Naive B cell (primary cell): ENCODE measurements around the gene ZCCHC17. TPM values are rescaled to one million over a fixed set of nuclear protein-coding genes. Genes with fewer than 3 reads are reported as not detected.
"Not testable (repeated sequence)": the region's sequence is repeated elsewhere in the genome, so short reads cannot be mapped to it uniquely, and the experiment has no call there.

Experiments used
- ATAC-seq, 2 donors: fragments of 150-1000 bp; cut with Tn5 transposase; 2 replicates each; pipeline ENCODE4 v1.10.0; 2021; ENCODE audit warnings: low read depth in 2 of 2, mild to moderate bottlenecking in 2 of 2, moderate library complexity in 2 of 2
- DNase-seq: peaks from one replicate; pipeline ENCODE4 v3.0.0; 2022
- H3K27ac Mint-ChIP-seq, 6 donors: one replicate each; pipeline ENCODE4 v1.8.0; 2020 to 2022; ENCODE audit warnings: mild to moderate bottlenecking in 6 of 6, mixed read lengths in 6 of 6, moderate library complexity in 5 of 6, inconsistent platforms in 2 of 6
- H3K27me3 Mint-ChIP-seq, 3 donors: one replicate each; pipeline ENCODE4 v1.8.0; 2021 to 2022; ENCODE audit warnings: mixed read lengths in 3 of 3, mild to moderate bottlenecking in 1 of 3
- H3K36me3 Mint-ChIP-seq, 2 donors: one replicate each; pipeline ENCODE4 v1.8.0; 2020 to 2022; ENCODE audit warnings: mixed read lengths in 2 of 2, inconsistent platforms in 1 of 2, mild to moderate bottlenecking in 1 of 2
- H3K4me1 Mint-ChIP-seq, 3 donors: one replicate each; pipeline ENCODE4 v1.8.0; 2020 to 2022; ENCODE audit warnings: mixed read lengths in 3 of 3, inconsistent platforms in 1 of 3, mild to moderate bottlenecking in 1 of 3, moderate library complexity in 1 of 3
- H3K4me3 Mint-ChIP-seq, 8 donors: one replicate each; pipeline ENCODE4 v1.8.0; 2020 to 2022; ENCODE audit warnings: mild to moderate bottlenecking in 8 of 8, mixed read lengths in 8 of 8, moderate library complexity in 8 of 8, inconsistent platforms in 2 of 8
- H3K9me3 Mint-ChIP-seq, 7 donors: one replicate each; pipeline ENCODE4 v1.8.0; 2020 to 2022; ENCODE audit warnings: mixed read lengths in 7 of 7, mild to moderate bottlenecking in 5 of 7, inconsistent platforms in 2 of 7, moderate library complexity in 1 of 7
- polyA plus RNA-seq, 6 donors: library from polyadenylated mRNA; unstranded; fragments of 300-500 nt; fragmentation: Illumina TruSeq; gene quantifications; one replicate each; pipeline ENCODE4 v1.2.3, GENCODE V29; 2021; ENCODE audit warnings: low read depth in 6 of 6

The ZCCHC17 gene
- polyA plus RNA-seq, 6 donors from 2014 or later: 44.4 to 70.6 (median 50.6) TPM

- ATAC-seq: no peak
- H3K4me3 Mint-ChIP-seq: no peak overlapping the region
- no peak for DNase-seq
- H3K36me3 Mint-ChIP-seq: no peaks in the 10 kb centered on the region
- H3K4me1 Mint-ChIP-seq: peaks cover 13 to 23% (median 19%) of the 10 kb centered on the region in 3 donors
- no peaks in the 10 kb centered on the region for H3K9me3 Mint-ChIP-seq
- no peak overlapping the region for H3K27ac Mint-ChIP-seq
- H3K27me3 Mint-ChIP-seq: peaks cover 9 to 24% (median 22%) of the 10 kb centered on the region in 3 donors
Measured at GRCh38 chr1:31376375-31377134, 79.7 kb downstream of the ZCCHC17 start.

GRCh38 chr1:31377364-31377863 lies 80.6 kb downstream of the ZCCHC17 start:
- H3K4me1 Mint-ChIP-seq: peaks cover 10 to 17% (median 13%) of the 10 kb centered on the region in 3 donors
- ATAC-seq: no peak
- H3K9me3 Mint-ChIP-seq: no peaks in the 10 kb centered on the region
- no peak for DNase-seq
- no peak overlapping the region for H3K27ac Mint-ChIP-seq
- H3K4me3 Mint-ChIP-seq: no peak overlapping the region
- peaks cover 13 to 32% (median 26%) of the 10 kb centered on the region in 3 donors for H3K27me3 Mint-ChIP-seq
- H3K36me3 Mint-ChIP-seq: no peaks in the 10 kb centered on the region

- Mint-ChIP-seq H3K27me3 (peaks cover 16 to 36% (median 26%) of the 10 kb centered on the region in 3 donors), H3K9me3 (no peaks in the 10 kb centered on the region), H3K4me1 (peaks cover 5 to 11% (median 8%) of the 10 kb centered on the region in 3 donors), H3K4me3 (no peak overlapping the region), H3K27ac (no peak overlapping the region), H3K36me3 (no peaks in the 10 kb centered on the region)
- ATAC-seq: no peak
- DNase-seq: no peak
Measured at GRCh38 chr1:31378001-31378400, 81.2 kb downstream of the ZCCHC17 start.

- Mint-ChIP-seq H3K9me3 (no peaks in the 10 kb centered on the region), H3K4me3 (no peak overlapping the region), H3K27ac (no peak overlapping the region), H3K4me1 (no peaks in the 10 kb centered on the region), H3K36me3 (no peaks in the 10 kb centered on the region), H3K27me3 (peaks cover 16 to 36% (median 31%) of the 10 kb centered on the region in 3 donors)
- DNase-seq (no peak), ATAC-seq (no peak)
Measured at GRCh38 chr1:31380181-31380580, 83.3 kb downstream of the ZCCHC17 start.

GRCh38 chr1:31381394-31382294 lies 84.8 kb downstream of the ZCCHC17 start:
- Mint-ChIP-seq H3K4me3 (no peak overlapping the region), H3K9me3 (no peaks in the 10 kb centered on the region), H3K4me1 (no peaks in the 10 kb centered on the region), H3K27me3 (peaks cover 16 to 51% (median 38%) of the 10 kb centered on the region in 3 donors), H3K36me3 (no peaks in the 10 kb centered on the region), H3K27ac (no peak overlapping the region)
- no peak for ATAC-seq
- DNase-seq: no peak

- H3K27ac Mint-ChIP-seq: peak overlapping the region in 1 of 6 donors; percentile 27
- H3K4me1 Mint-ChIP-seq: no peaks in the 10 kb centered on the region
- no peaks in the 10 kb centered on the region for H3K36me3 Mint-ChIP-seq
- DNase-seq (no peak), ATAC-seq (no peak)
- no peak overlapping the region for H3K4me3 Mint-ChIP-seq
- H3K27me3 Mint-ChIP-seq: peaks cover 16 to 59% (median 45%) of the 10 kb centered on the region in 3 donors
- H3K9me3 Mint-ChIP-seq: no peaks in the 10 kb centered on the region
Measured at GRCh38 chr1:31382379-31382989, 85.7 kb downstream of the ZCCHC17 start.

- H3K27ac Mint-ChIP-seq: no peak overlapping the region
- H3K27me3 Mint-ChIP-seq: peaks cover 16 to 67% (median 50%) of the 10 kb centered on the region in 3 donors
- no peak overlapping the region for H3K4me3 Mint-ChIP-seq
- ATAC-seq (no peak), DNase-seq (no peak)
- no peaks in the 10 kb centered on the region for H3K36me3 Mint-ChIP-seq
- no peaks in the 10 kb centered on the region for H3K9me3 Mint-ChIP-seq
- H3K4me1 Mint-ChIP-seq: no peaks in the 10 kb centered on the region
Measured at GRCh38 chr1:31383967-31384366, 87.1 kb downstream of the ZCCHC17 start.

GRCh38 chr1:31386576-31387243 lies 89.9 kb downstream of the ZCCHC17 start:
- H3K27ac Mint-ChIP-seq, H3K36me3 Mint-ChIP-seq, H3K4me1 Mint-ChIP-seq, ATAC-seq, H3K4me3 Mint-ChIP-seq, DNase-seq, H3K9me3 Mint-ChIP-seq: not testable (repeated sequence)
- peaks cover 7 to 47% (median 42%) of the 10 kb centered on the region in 3 donors for H3K27me3 Mint-ChIP-seq

- ATAC-seq (no peak), DNase-seq (no peak)
- H3K9me3 Mint-ChIP-seq: no peaks in the 10 kb centered on the region
- no peaks in the 10 kb centered on the region for H3K36me3 Mint-ChIP-seq
- no peaks in the 10 kb centered on the region for H3K4me1 Mint-ChIP-seq
- no peak overlapping the region for H3K27ac Mint-ChIP-seq
- H3K4me3 Mint-ChIP-seq: no peak overlapping the region
- H3K27me3 Mint-ChIP-seq: peaks cover 1 to 39% (median 38%) of the 10 kb centered on the region in 3 donors
Measured at GRCh38 chr1:31387612-31388011, 90.8 kb downstream of the ZCCHC17 start.

- H3K4me3 Mint-ChIP-seq: no peak overlapping the region
- H3K9me3 Mint-ChIP-seq: no peaks in the 10 kb centered on the region
- DNase-seq (no peak), ATAC-seq (no peak)
- no peaks in the 10 kb centered on the region for H3K36me3 Mint-ChIP-seq
- H3K4me1 Mint-ChIP-seq: peaks cover 4 to 5% (median 5%) of the 10 kb centered on the region in 3 donors
- peak overlapping the region in 1 of 6 donors; percentile 63 for H3K27ac Mint-ChIP-seq
- H3K27me3 Mint-ChIP-seq: peaks cover 0 to 36% (median 34%) of the 10 kb centered on the region in 3 donors
Measured at GRCh38 chr1:31389616-31390015, 92.8 kb downstream of the ZCCHC17 start.

- H3K36me3 Mint-ChIP-seq: no peaks in the 10 kb centered on the region
- no peaks in the 10 kb centered on the region for H3K9me3 Mint-ChIP-seq
- ATAC-seq: no peak
- peaks cover 0 to 36% (median 34%) of the 10 kb centered on the region in 3 donors for H3K27me3 Mint-ChIP-seq
- DNase-seq: no peak
- H3K27ac Mint-ChIP-seq: no peak overlapping the region
- H3K4me1 Mint-ChIP-seq: peaks cover 9 to 10% (median 9%) of the 10 kb centered on the region in 3 donors
- no peak overlapping the region for H3K4me3 Mint-ChIP-seq
Measured at GRCh38 chr1:31390071-31390470, 93.2 kb downstream of the ZCCHC17 start.

- no peak for ATAC-seq
- Mint-ChIP-seq H3K36me3 (no peaks in the 10 kb centered on the region), H3K9me3 (no peaks in the 10 kb centered on the region), H3K27ac (no peak overlapping the region), H3K4me1 (peaks cover 11 to 16% (median 15%) of the 10 kb centered on the region in 3 donors), H3K27me3 (peaks cover 0 to 8% (median 4%) of the 10 kb centered on the region in 3 donors), H3K4me3 (no peak overlapping the region)
- no peak for DNase-seq
Measured at GRCh38 chr1:31393463-31393862, 96.6 kb downstream of the ZCCHC17 start.
